Muscle of leg (tissue), 16 donors: ENCODE results near the gene NOD1. TPM values are rescaled to one million over a fixed set of nuclear protein-coding genes. Genes with fewer than 3 reads are reported as not detected.
"Not testable (repeated sequence)": the region's sequence is repeated elsewhere in the genome, so short reads cannot be mapped to it uniquely, and the experiment has no call there.

Source experiments
- DNase-seq: peaks from one replicate; pipeline ENCODE4 v3.0.0; 2013
- H3K27ac ChIP-seq: one replicate; pipeline ENCODE4 v1.5.1; 2013; ENCODE audit warnings: mild to moderate bottlenecking, low read length, control low read depth
- H3K27me3 ChIP-seq: one replicate; pipeline ENCODE4 v1.6.1; 2013; ENCODE audit warnings: low read length; ENCODE audit not compliant: control insufficient read depth, insufficient read depth
- H3K36me3 ChIP-seq: one replicate; pipeline ENCODE4 v1.6.1; 2013; ENCODE audit warnings: low read length; ENCODE audit not compliant: control insufficient read depth, insufficient read depth
- H3K4me1 ChIP-seq: one replicate; pipeline ENCODE4 v1.6.1; 2013; ENCODE audit warnings: low read length; ENCODE audit not compliant: control insufficient read depth, insufficient read depth
- H3K4me3 ChIP-seq: one replicate; pipeline ENCODE4 v1.5.1; 2013; ENCODE audit warnings: low read length, control low read depth
- H3K9me3 ChIP-seq: replicated peaks from 2 replicates; pipeline ENCODE4 v1.6.1; 2013; ENCODE audit warnings: low read depth, low read length; ENCODE audit not compliant: control insufficient read depth
- WGBS: methylation state at CpG from one replicate; pipeline ENCODE4 v1.1.5; 2013; ENCODE audit warnings: missing lambda C conversion rate; ENCODE audit not compliant: insufficient coverage; 5-methylcytosine and 5-hydroxymethylcytosine counted together
- long read RNA-seq, 11 donors: transcript quantifications; one replicate each; lab custom pipeline, GENCODE V29; 2026
- polyA plus RNA-seq, 8 donors: library from polyadenylated mRNA; unstranded; fragments of 120-200 nt; gene quantifications; one replicate each; pipeline versions ENCODE4 v1.2.1 to v1.2.3, GENCODE V29; 2013; ENCODE audit warnings: inconsistent platforms in 1 of 8, low replicate concordance in 1 of 8; ENCODE audit not compliant: insufficient read length in 8 of 8, insufficient read depth in 1 of 8
- total RNA-seq: library from RNA; stranded (reverse); fragments of 120-200 nt; gene quantifications from one replicate; pipeline ENCODE4 v1.2.4, GENCODE V29; 2013

Gene NOD1, protein sequence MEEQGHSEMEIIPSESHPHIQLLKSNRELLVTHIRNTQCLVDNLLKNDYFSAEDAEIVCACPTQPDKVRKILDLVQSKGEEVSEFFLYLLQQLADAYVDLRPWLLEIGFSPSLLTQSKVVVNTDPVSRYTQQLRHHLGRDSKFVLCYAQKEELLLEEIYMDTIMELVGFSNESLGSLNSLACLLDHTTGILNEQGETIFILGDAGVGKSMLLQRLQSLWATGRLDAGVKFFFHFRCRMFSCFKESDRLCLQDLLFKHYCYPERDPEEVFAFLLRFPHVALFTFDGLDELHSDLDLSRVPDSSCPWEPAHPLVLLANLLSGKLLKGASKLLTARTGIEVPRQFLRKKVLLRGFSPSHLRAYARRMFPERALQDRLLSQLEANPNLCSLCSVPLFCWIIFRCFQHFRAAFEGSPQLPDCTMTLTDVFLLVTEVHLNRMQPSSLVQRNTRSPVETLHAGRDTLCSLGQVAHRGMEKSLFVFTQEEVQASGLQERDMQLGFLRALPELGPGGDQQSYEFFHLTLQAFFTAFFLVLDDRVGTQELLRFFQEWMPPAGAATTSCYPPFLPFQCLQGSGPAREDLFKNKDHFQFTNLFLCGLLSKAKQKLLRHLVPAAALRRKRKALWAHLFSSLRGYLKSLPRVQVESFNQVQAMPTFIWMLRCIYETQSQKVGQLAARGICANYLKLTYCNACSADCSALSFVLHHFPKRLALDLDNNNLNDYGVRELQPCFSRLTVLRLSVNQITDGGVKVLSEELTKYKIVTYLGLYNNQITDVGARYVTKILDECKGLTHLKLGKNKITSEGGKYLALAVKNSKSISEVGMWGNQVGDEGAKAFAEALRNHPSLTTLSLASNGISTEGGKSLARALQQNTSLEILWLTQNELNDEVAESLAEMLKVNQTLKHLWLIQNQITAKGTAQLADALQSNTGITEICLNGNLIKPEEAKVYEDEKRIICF
- total RNA-seq (14.8 TPM), polyA plus RNA-seq (10 to 100 TPM in 7 of 8 donors, 1 to 10 TPM in 1; 9.1 to 20.8 (median 12.7) TPM)
- long read RNA-seq, donor 1: 0 reads
- long read RNA-seq, donor 2: 0 reads
- long read RNA-seq, donor 3, partial matches to known transcripts: 0 of 1 reads
- long read RNA-seq, donor 3, other reads (novel, unspliced or antisense): 0 of 1 reads
- long read RNA-seq, donor 4, full-length matches to known transcripts: 1 of 1 reads
- long read RNA-seq, donor 4, partial matches to known transcripts: 0 of 1 reads
- long read RNA-seq, donor 4, other reads (novel, unspliced or antisense): 0 of 1 reads
- long read RNA-seq, donor 5: 0 reads
- long read RNA-seq, donor 6: 0 reads
- long read RNA-seq, donor 7: 0 reads
- long read RNA-seq, donor 8: 0 reads
- long read RNA-seq, donor 9: 0 reads
- long read RNA-seq, donor 10, partial matches to known transcripts: 0 of 1 reads
- long read RNA-seq, donor 10, other reads (novel, unspliced or antisense): 0 of 1 reads
- long read RNA-seq, donor 11: 0 reads

DNA sequence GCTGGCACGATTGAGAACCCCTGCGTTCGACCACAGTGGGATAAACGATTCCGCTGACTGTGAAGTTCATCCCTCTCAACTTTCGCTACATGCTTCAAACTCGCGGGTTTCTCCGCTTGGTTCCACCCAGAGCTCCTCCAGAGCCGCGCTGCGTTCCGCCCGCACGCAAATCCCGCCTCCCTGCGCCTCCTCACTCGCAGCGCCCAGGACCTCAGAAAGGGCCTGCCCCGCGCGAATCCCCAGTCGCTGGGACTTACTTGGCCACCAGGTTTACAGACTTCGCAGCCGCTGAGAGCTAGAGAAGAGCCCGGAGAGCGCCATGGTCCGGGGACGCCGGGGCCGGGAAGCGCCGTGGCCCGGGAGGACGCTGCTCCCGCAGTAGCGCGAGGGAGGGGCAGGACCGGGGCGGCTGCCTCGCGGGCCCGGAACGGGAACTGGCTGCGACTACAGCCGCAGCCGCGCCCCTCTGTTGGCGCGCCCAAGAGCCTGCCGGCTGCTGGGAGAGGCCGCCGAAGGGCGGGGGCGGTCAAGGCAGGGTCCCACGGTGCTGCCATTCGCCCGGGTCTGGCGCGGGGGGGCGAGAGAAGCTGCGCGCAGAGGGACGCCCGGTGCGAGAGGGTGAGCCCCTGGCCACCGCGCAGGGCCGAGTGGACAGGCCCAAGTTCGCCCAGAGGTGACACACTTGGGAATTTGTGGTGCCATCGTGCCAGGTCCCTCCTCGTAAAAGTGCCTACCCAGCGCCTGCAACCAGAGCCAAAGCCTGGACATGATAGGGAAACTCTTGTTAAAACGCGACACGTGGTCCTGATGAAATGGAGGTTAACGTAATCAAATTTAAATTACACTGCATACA lies at the start of gene NOD1:
Gene NOD1, minus strand, starts transcription at position 436 of the 853 bp plus-strand sequence. CDS start 21,863 bp downstream, outside the sequence.
- under 1% methylated on average over 70 of the region's 77 CpGs for WGBS
- Histone ChIP-seq H3K27me3 (no peaks in the 10 kb centered on the region), H3K36me3 (peaks cover 3% of the 10 kb centered on the region), H3K27ac (peak within 1 kb of the TSS; percentile 98), H3K9me3 (no peaks in the 10 kb centered on the region), H3K4me1 (peaks cover 23% of the 10 kb centered on the region), H3K4me3 (peak within 1 kb of the TSS; percentile 84)
- DNase-seq: peak; percentile 91

DNA sequence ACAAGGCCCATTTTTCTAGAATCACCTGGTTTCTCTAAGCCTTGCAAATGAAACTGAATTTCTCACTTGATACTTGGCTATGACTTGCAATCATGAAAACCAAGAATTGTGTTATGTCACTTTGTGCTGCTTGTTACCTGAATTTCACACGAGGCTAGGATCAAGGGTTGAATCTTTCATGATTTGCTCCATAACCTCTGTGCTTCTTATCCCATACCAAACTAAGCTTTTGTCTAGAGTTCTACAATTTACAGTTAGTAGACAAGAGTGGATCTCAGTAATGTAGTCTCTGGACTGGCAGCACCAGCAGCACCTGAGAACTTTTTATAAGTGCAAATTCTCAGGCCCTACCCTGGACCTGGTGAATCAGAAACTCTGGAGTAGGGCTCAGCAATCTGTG lies 48.7 kb upstream of the NOD1 start:
- not testable (repeated sequence) for H3K4me1 ChIP-seq, H3K36me3 ChIP-seq, H3K27ac ChIP-seq, H3K9me3 ChIP-seq, H3K27me3 ChIP-seq, H3K4me3 ChIP-seq, DNase-seq
- WGBS: no CpG with 5 or more reads among the region's 1 CpG

DNA sequence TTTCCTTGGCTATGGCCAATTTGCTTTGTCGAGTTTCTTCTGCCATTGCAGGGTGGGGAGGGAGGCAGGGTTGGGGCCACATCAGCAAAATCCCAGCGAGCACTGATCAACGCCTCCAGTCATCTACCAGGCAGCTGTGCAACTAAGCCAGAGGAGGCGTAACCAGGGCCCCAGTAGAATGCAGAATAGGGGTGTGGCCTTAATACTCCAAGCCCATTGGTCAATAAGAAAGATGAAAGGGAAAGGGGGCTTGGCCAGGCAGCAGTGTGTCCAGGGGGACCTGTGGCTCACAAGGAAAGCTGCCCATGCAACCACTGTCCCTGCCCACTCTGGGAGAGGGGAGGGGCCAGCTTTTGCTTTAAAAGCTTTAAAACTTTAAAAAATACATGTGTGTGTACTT lies 47.6 kb upstream of the NOD1 start:
- no peaks in the 10 kb centered on the region for H3K36me3 ChIP-seq
- 80% methylated on average over 4 of the region's 4 CpGs for WGBS
- H3K27me3 ChIP-seq: no peaks in the 10 kb centered on the region

DNA sequence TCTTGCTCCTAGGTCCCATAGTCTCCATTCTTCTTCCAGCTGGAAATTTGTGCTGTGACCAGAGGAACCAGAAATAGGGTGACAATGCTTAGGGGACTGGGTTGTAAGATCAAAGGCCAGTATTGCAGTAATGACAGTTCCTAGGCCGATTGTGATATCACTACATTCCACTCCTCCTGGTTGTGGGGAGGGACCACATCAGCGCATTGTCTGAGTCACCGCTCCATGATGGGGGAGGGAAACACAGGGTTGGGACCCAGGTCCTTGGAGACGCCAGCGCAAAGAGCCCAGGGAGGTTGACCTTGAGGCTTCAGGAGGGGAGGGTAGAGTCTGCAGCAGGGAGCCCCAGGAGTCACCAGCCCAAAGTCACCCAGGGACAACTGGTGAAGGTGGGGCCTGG lies 46.8 kb upstream of the NOD1 start:
- Histone ChIP-seq H3K4me3 (no peak overlapping the region), H3K27ac (no peak overlapping the region), H3K9me3 (no peaks in the 10 kb centered on the region), H3K36me3 (no peaks in the 10 kb centered on the region), H3K27me3 (no peaks in the 10 kb centered on the region), H3K4me1 (peaks cover 2% of the 10 kb centered on the region)
- 95% methylated on average over 4 of the region's 5 CpGs for WGBS
- DNase-seq: no peak

More for the DNA sequence above, 47.6 kb upstream of the NOD1 start:
- no peak for DNase-seq
- no peak overlapping the region for H3K27ac ChIP-seq
- peaks cover 2% of the 10 kb centered on the region for H3K4me1 ChIP-seq
- no peak overlapping the region for H3K4me3 ChIP-seq
- H3K9me3 ChIP-seq: no peaks in the 10 kb centered on the region

DNA sequence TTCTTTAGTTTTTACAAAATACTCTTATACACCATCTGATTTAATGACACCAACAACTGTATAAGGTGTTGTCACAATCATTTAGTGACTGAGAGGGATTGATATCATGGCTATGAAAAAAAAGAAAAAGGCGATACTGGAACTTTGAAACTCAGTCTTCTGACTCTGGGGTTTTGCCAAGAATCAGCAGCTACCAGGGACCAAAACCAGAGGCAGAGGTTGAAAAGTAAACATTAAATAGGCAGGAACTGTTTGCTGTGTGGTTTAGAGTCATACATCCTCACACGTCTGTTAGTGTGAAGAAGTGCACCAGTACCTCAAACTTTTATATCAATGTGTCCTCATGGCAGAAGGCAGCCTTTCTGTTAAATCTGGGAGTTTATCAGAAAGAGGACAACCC lies 46.0 kb upstream of the NOD1 start:
- DNase-seq: no peak
- H3K27ac ChIP-seq: no peak overlapping the region
- WGBS: 88% methylated on average over 1 of the region's 2 CpGs
- no peak overlapping the region for H3K4me3 ChIP-seq
- H3K27me3 ChIP-seq: no peaks in the 10 kb centered on the region
- H3K36me3 ChIP-seq: no peaks in the 10 kb centered on the region
- no peaks in the 10 kb centered on the region for H3K9me3 ChIP-seq
- H3K4me1 ChIP-seq: peaks cover 2% of the 10 kb centered on the region

DNA sequence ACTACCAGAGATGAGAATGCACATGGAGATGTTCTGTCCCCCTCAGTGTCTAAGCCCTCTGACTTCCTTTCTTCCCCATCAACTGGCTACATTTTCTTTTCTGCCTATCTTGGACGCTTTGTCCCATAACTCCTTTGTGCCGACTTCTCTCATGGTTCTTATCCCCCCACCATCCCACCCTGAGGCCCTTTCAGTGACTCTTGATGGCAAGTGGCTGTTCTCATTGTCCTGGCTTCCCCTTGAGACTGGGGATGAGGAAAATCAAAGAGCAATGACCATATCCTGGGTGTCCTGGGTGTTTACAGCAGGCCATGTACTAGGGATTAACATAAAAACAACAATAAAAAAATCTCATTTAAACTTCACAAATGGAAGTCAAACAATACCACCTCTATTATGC lies 44.9 kb upstream of the NOD1 start:
- H3K27me3 ChIP-seq: no peaks in the 10 kb centered on the region
- no peak overlapping the region for H3K27ac ChIP-seq
- H3K4me1 ChIP-seq: peaks cover 2% of the 10 kb centered on the region
- no peak overlapping the region for H3K4me3 ChIP-seq
- no peaks in the 10 kb centered on the region for H3K36me3 ChIP-seq
- DNase-seq: no peak
- H3K9me3 ChIP-seq: no peaks in the 10 kb centered on the region
- 100% methylated on average over 1 of the region's 2 CpGs for WGBS

DNA sequence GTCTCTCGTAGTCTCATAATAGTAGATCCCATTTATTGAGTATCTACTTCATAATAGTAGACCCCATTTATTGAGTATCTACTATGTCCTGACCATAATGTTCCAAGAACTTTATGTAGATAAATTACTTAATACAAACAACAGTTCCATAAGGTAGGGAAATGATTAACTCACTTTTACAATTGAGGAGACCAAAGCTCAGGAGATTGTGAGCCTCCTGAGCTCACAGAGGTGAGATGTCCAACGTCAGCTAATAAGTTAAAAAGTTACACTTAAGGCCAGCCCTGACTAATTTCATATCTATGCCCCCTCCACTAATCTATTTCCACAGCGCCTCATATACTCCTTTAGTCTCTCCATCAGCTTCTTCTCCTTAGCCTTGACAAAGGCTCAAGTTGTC lies 43.6 kb upstream of the NOD1 start:
- Histone ChIP-seq H3K36me3 (no peaks in the 10 kb centered on the region), H3K27ac (no peak overlapping the region), H3K4me1 (peaks cover 2% of the 10 kb centered on the region), H3K9me3 (no peaks in the 10 kb centered on the region), H3K4me3 (no peak overlapping the region), H3K27me3 (no peaks in the 10 kb centered on the region)
- WGBS: 100% methylated on average over 2 of the region's 3 CpGs
- DNase-seq: no peak

DNA sequence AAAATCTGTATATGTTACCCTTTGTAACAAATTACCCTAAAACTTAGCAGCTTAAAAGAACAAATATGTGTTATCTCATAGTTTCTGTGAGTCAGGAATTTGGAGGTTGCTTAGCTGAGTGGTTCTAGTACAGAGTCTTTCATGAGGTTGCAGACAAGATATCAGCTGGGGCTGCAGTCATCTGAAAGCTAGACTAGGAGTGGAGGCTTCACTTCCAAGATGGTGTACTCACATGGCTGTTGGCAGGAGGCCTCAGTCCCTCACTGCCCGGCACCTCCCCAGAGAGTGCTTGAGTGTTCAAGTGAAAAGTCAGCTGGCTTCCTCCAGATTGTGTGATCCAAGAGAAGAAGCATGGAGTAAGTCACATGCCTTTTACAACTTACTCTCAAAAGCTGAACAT lies 42.9 kb upstream of the NOD1 start:
- Histone ChIP-seq H3K4me3 (no peak overlapping the region), H3K27ac (no peak overlapping the region), H3K4me1 (peaks cover 2% of the 10 kb centered on the region), H3K27me3 (no peaks in the 10 kb centered on the region), H3K9me3 (no peaks in the 10 kb centered on the region), H3K36me3 (no peaks in the 10 kb centered on the region)
- DNase-seq: peak; percentile 62
- no CpG with 5 or more reads among the region's 1 CpG for WGBS

DNA sequence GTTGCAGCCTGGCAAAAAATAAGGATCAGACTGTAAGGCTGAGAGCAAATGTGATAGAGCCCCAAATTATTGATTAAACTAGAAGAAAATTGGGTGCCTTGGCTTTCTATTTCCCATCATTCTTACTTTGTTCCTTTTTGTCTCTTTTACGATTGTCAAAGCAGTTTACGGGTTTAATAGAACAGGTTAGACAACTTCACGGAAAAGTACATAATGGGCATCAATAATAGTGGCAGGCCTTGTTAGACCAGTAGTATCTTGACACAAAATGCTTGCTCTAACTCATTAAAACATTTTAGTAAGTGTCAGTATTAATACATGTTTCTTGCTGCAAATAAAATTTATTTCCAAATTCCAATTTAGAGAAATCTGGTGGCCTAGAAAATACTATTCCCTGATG lies 40.5 kb upstream of the NOD1 start:
- Histone ChIP-seq H3K4me1 (peaks cover 2% of the 10 kb centered on the region), H3K4me3 (no peak overlapping the region), H3K36me3 (no peaks in the 10 kb centered on the region), H3K9me3 (no peaks in the 10 kb centered on the region), H3K27me3 (no peaks in the 10 kb centered on the region), H3K27ac (no peak overlapping the region)
- WGBS: no CpG with 5 or more reads among the region's 3 CpGs
- no peak for DNase-seq
